ENCODE measurements around the gene ELP2. TPM values are rescaled to one million over a fixed set of nuclear protein-coding genes. Genes with fewer than 3 reads are reported as not detected.
"Not testable (repeated sequence)": the region's sequence is repeated elsewhere in the genome, so short reads cannot be mapped to it uniquely, and the experiment has no call there.

ELP2 gene
- total RNA-seq, 1 experiment from 2014 or later: 96.5 TPM

- H3K4me1 ChIP-seq (ENCODE audit: insufficient read depth, low read length, poor library complexity, severe bottlenecking): no peaks in the 10 kb centered on the region
- no peak for TF ChIP-seq EZH2 (IDR thresholded peaks at IDR 0.05; ENCODE audit: borderline replicate concordance, low read depth, low read length, poor library complexity, severe bottlenecking)
- TF ChIP-seq, protein P1, sequence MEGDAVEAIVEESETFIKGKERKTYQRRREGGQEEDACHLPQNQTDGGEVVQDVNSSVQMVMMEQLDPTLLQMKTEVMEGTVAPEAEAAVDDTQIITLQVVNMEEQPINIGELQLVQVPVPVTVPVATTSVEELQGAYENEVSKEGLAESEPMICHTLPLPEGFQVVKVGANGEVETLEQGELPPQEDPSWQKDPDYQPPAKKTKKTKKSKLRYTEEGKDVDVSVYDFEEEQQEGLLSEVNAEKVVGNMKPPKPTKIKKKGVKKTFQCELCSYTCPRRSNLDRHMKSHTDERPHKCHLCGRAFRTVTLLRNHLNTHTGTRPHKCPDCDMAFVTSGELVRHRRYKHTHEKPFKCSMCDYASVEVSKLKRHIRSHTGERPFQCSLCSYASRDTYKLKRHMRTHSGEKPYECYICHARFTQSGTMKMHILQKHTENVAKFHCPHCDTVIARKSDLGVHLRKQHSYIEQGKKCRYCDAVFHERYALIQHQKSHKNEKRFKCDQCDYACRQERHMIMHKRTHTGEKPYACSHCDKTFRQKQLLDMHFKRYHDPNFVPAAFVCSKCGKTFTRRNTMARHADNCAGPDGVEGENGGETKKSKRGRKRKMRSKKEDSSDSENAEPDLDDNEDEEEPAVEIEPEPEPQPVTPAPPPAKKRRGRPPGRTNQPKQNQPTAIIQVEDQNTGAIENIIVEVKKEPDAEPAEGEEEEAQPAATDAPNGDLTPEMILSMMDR (conservative IDR thresholded peaks at IDR 0.05; ENCODE audit: low read depth, low read length): no peak
- H3K27me3 ChIP-seq (replicated peaks; ENCODE audit: insufficient read depth, low read depth, low read length, poor library complexity): no peaks in the 10 kb centered on the region
- no peak overlapping the region for H3K4me3 ChIP-seq (ENCODE audit: low read depth, low read length, poor library complexity, severe bottlenecking)
- H3K27ac ChIP-seq (ENCODE audit: low read depth, low read length, poor library complexity, severe bottlenecking): no peak overlapping the region
- intact Hi-C loops (cut with micrococcal nuclease; ENCODE audit: unreplicated experiment): loop anchor here (10.0 kb wide), 1 partner anchor 490 kb away; no protein-coding TSS in a partner anchor
- BruUV-seq (replicated peaks): no TSS peak
- CTCF ChIA-PET: no interaction called here
- POLR2A ChIA-PET (ENCODE audit: low non-redundant PET): no interaction called here
- peaks cover 6% of the 10 kb centered on the region for H3K9me3 ChIP-seq (ENCODE audit: low read depth, low read length, poor library complexity, severe bottlenecking)
- H3K36me3 ChIP-seq (ENCODE audit: insufficient read depth, low read length, poor library complexity, severe bottlenecking): no peaks in the 10 kb centered on the region
- DNase-seq (ENCODE audit: low spot score): no peak
These were observed 75.5 kb downstream of the ELP2 start for GRCh38 chr18:36205166-36205565.

DNA sequence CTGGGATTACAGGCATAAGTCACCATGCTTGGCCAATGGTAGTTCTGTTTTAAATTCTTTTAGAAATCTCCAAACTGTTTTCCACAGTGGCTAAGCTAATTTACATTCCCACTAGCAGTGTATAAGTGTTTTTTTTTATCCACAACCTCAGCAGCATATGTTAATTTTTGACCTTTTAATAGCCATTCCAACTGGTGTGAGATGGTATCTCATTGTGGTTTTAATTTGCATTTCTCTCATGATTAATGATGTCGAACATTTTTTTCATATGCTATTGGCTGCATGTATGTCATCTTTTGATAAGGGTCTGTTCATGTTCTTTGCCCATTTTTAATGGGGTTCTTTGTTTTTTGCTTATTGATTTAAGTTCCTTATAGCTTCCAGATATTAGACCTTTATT is 77.6 kb downstream of the ELP2 start:
- DNase-seq (ENCODE audit: low spot score): no peak
- TF ChIP-seq EZH2 (IDR thresholded peaks at IDR 0.05; ENCODE audit: borderline replicate concordance, low read depth, low read length, poor library complexity, severe bottlenecking): no peak
- TF ChIP-seq, protein P1 (conservative IDR thresholded peaks at IDR 0.05; ENCODE audit: low read depth, low read length): no peak

GRCh38 chr18:36207969-36208368 is 78.3 kb downstream of the ELP2 start:
- DNase-seq (ENCODE audit: low spot score); H3K4me3 ChIP-seq (ENCODE audit: low read depth, low read length, poor library complexity, severe bottlenecking); CTCF ChIA-PET; BruUV-seq (replicated peaks); POLR2A ChIA-PET (ENCODE audit: low non-redundant PET); H3K27ac ChIP-seq (ENCODE audit: low read depth, low read length, poor library complexity, severe bottlenecking); H3K36me3 ChIP-seq (ENCODE audit: insufficient read depth, low read length, poor library complexity, severe bottlenecking); H3K4me1 ChIP-seq (ENCODE audit: insufficient read depth, low read length, poor library complexity, severe bottlenecking); H3K9me3 ChIP-seq (ENCODE audit: low read depth, low read length, poor library complexity, severe bottlenecking); H3K27me3 ChIP-seq (replicated peaks; ENCODE audit: insufficient read depth, low read depth, low read length, poor library complexity): not testable (repeated sequence)
- intact Hi-C loops (cut with micrococcal nuclease; ENCODE audit: unreplicated experiment): loop anchor here (10.0 kb wide), 1 partner anchor 487 kb away; no protein-coding TSS in a partner anchor

More for the DNA sequence above, 77.6 kb downstream of the ELP2 start:
- intact Hi-C loops (cut with micrococcal nuclease; ENCODE audit: unreplicated experiment): loop anchor here (10.0 kb wide), 1 partner anchor 487 kb away; no protein-coding TSS in a partner anchor
- Histone ChIP-seq H3K27me3 (replicated peaks; ENCODE audit: insufficient read depth, low read depth, low read length, poor library complexity) (no peaks in the 10 kb centered on the region), H3K27ac (ENCODE audit: low read depth, low read length, poor library complexity, severe bottlenecking) (no peak overlapping the region), H3K4me1 (ENCODE audit: insufficient read depth, low read length, poor library complexity, severe bottlenecking) (no peaks in the 10 kb centered on the region), H3K9me3 (ENCODE audit: low read depth, low read length, poor library complexity, severe bottlenecking) (peaks cover 6% of the 10 kb centered on the region), H3K36me3 (ENCODE audit: insufficient read depth, low read length, poor library complexity, severe bottlenecking) (no peaks in the 10 kb centered on the region), H3K4me3 (ENCODE audit: low read depth, low read length, poor library complexity, severe bottlenecking) (no peak overlapping the region)
- ChIA-PET POLR2A (ENCODE audit: low non-redundant PET) (no interaction called here), CTCF (no interaction called here)
- no TSS peak for BruUV-seq (replicated peaks)

DNA sequence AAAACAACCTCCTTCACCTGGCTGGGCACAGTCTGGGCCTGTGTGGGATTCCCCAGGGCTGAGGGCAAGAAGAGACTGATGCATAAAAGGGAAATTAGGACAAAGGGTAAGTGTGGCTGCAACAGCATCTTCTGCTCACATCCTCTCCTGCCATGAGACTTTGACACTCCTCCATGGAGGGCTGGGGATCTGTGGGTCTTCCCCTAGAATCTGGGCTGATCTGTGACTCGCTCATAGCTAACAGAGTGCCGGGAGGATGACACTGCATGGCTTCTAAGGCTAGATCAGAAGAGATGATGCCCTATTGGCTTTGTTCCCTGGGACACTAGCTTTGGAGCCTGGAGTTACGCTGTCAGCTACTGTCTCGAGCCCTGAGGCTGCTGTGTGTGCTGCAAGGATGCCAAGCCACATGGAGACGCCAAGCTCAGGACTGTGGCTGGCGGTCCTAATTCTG is 81.9 kb downstream of the ELP2 start:
- no TSS peak for BruUV-seq (replicated peaks)
- DNase-seq (ENCODE audit: low spot score): no peak
- POLR2A ChIA-PET (ENCODE audit: low non-redundant PET): no interaction called here

More for the DNA sequence above, 81.9 kb downstream of the ELP2 start:
- H3K9me3 ChIP-seq (ENCODE audit: low read depth, low read length, poor library complexity, severe bottlenecking): peaks cover 6% of the 10 kb centered on the region
- H3K36me3 ChIP-seq (ENCODE audit: insufficient read depth, low read length, poor library complexity, severe bottlenecking): no peaks in the 10 kb centered on the region
- no peak overlapping the region for H3K27ac ChIP-seq (ENCODE audit: low read depth, low read length, poor library complexity, severe bottlenecking)
- intact Hi-C loops (cut with micrococcal nuclease; ENCODE audit: unreplicated experiment): no loop called here
- H3K4me3 ChIP-seq (ENCODE audit: low read depth, low read length, poor library complexity, severe bottlenecking): no peak overlapping the region
- no peaks in the 10 kb centered on the region for H3K27me3 ChIP-seq (replicated peaks; ENCODE audit: insufficient read depth, low read depth, low read length, poor library complexity)
- TF ChIP-seq, protein P1 (conservative IDR thresholded peaks at IDR 0.05; ENCODE audit: low read depth, low read length): no peak
- TF ChIP-seq EZH2 (IDR thresholded peaks at IDR 0.05; ENCODE audit: borderline replicate concordance, low read depth, low read length, poor library complexity, severe bottlenecking): no peak
- no peaks in the 10 kb centered on the region for H3K4me1 ChIP-seq (ENCODE audit: insufficient read depth, low read length, poor library complexity, severe bottlenecking)
- CTCF ChIA-PET: no interaction called here

Data from A673 (cell line).